Endothelial cell of umbilical vein (primary cell): ENCODE data around the gene CBS.

Source experiments
- CTCF ChIP-seq, 2 donors: IDR thresholded peaks; 1 replicate in 1 of 2; 2 replicates in 1 of 2; pipeline ENCODE4 v1.5.1; 2011; ENCODE audit warnings: low read length in 2 of 2, mild to moderate bottlenecking in 2 of 2, moderate library complexity in 2 of 2, control low read depth in 1 of 2, inconsistent platforms in 1 of 2, low read depth in 1 of 2; ENCODE audit not compliant: insufficient read depth in 1 of 2; ENCODE audit errors: extremely low read depth in 1 of 2
- EZH2 ChIP-seq: IDR thresholded peaks from 2 replicates; pipeline ENCODE4 v1.6.1; 2012; ENCODE audit warnings: borderline replicate concordance, low read depth, mild to moderate bottlenecking, moderate library complexity, low read length, inconsistent platforms; ENCODE audit not compliant: severe bottlenecking
- FOS ChIP-seq: IDR thresholded peaks from 2 replicates; pipeline ENCODE4 v1.6.1; 2011; ENCODE audit warnings: mild to moderate bottlenecking, low read length, moderate library complexity, borderline replicate concordance; ENCODE audit not compliant: insufficient read depth
- JUN ChIP-seq: IDR thresholded peaks from 2 replicates; pipeline ENCODE4 v1.6.1; 2011; ENCODE audit warnings: borderline replicate concordance, low read depth; ENCODE audit not compliant: insufficient read length, insufficient read depth
- MAX ChIP-seq: IDR thresholded peaks from 2 replicates; pipeline ENCODE4 v1.6.1; 2011; ENCODE audit not compliant: insufficient read depth, insufficient read length

- TF ChIP-seq CTCF (IDR thresholded peaks at IDR 0.05; ENCODE audit: extremely low read depth in 1 of 2, insufficient read depth in 1 of 2, low read depth in 1 of 2, low read length in 2 of 2) (no peak), MAX (no peak), EZH2 (no peak), FOS (no peak), JUN (no peak)
These were observed 58.9 kb downstream of the CBS start for GRCh38 chr21:43016728-43017127.
